ENCODE measurements around the gene GAR1. TPM values are rescaled to one million over a fixed set of nuclear protein-coding genes. Genes with fewer than 3 reads are reported as not detected.
A peak's percentile ranks its signal among the peaks of the same experiment; 100 is the strongest.

The GAR1 gene
- total RNA-seq, 6 experiments from 2014 or later = 2.9 to 7.1 (median 4.4) TPM

DNA sequence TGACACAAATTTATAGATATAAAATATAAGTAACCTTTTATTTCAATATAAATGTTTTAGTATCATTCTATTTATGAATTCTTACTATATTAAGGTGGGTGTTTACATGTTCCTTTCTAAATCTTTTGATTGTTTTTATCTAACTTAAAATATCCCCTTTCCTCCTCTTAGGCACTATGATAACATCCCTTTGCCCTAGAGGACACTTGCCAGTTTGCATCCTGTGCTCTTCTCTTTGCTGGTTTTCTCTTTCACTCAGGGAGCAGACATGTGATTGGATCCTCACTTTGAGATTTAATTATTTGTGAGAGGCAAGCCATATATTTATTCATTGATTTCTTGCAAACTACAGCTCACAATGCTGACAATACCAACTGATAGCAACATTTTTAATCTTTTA lies 48.6 kb downstream of the GAR1 start:
- intact Hi-C loops (cut with DNase I) = no loop called here
- TF ChIP-seq POLR2A (IDR thresholded peaks at IDR 0.05) = no peak
- TF ChIP-seq, protein P1, sequence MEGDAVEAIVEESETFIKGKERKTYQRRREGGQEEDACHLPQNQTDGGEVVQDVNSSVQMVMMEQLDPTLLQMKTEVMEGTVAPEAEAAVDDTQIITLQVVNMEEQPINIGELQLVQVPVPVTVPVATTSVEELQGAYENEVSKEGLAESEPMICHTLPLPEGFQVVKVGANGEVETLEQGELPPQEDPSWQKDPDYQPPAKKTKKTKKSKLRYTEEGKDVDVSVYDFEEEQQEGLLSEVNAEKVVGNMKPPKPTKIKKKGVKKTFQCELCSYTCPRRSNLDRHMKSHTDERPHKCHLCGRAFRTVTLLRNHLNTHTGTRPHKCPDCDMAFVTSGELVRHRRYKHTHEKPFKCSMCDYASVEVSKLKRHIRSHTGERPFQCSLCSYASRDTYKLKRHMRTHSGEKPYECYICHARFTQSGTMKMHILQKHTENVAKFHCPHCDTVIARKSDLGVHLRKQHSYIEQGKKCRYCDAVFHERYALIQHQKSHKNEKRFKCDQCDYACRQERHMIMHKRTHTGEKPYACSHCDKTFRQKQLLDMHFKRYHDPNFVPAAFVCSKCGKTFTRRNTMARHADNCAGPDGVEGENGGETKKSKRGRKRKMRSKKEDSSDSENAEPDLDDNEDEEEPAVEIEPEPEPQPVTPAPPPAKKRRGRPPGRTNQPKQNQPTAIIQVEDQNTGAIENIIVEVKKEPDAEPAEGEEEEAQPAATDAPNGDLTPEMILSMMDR (IDR thresholded peaks at IDR 0.05) = no peak
- Histone ChIP-seq H3K4me3 (no peak overlapping the region), H3K27ac (no peak overlapping the region), H3K27me3 (no peaks in the 10 kb centered on the region), H3K9me3 (no peaks in the 10 kb centered on the region), H3K36me3 (no peaks in the 10 kb centered on the region), H3K4me1 (peaks cover 0 to 18% (median 4%) of the 10 kb centered on the region in 4 donors)
- ATAC-seq (peak in 1 of 4 donors; percentile 43), DNase-seq (no peak)

GRCh38 chr4:109870061-109870460 lies 54.5 kb downstream of the GAR1 start:
- no peak overlapping the region for H3K27ac ChIP-seq
- no peak overlapping the region for H3K4me3 ChIP-seq
- H3K4me1 ChIP-seq = peaks cover 0 to 7% (median 0%) of the 10 kb centered on the region in 4 donors
- intact Hi-C loops (cut with DNase I) = no loop called here
- H3K27me3 ChIP-seq = no peaks in the 10 kb centered on the region
- no peak for DNase-seq
- no peaks in the 10 kb centered on the region for H3K36me3 ChIP-seq
- no peak for ATAC-seq
- no peaks in the 10 kb centered on the region for H3K9me3 ChIP-seq
- TF ChIP-seq POLR2A (IDR thresholded peaks at IDR 0.05) = no peak
- TF ChIP-seq, protein P1 (IDR thresholded peaks at IDR 0.05) = no peak
- 89% methylated on average over 4 of the region's 5 CpGs for WGBS (ENCODE audit: insufficient coverage, low coverage, low lambda C conversion rate, missing lambda C conversion rate)

DNA sequence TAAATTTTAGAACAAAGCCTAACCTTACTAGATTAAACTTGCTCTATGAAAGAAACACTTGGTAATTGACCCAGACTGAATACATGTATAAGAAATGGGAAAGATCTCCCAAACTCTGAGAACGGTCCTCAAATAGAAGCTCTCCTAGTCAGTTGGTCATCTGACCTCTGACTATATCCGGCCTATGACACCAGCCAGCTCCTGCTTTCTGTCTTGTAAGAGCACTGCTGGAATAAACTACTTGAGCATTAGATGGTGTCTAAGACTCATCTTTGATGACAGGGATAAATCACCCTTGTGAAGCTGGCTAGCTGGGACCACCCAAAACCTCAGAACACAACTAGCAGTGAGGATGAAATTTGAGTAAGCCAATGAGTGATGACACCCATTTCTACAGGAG lies 56.5 kb downstream of the GAR1 start:
- no peaks in the 10 kb centered on the region for H3K27me3 ChIP-seq
- intact Hi-C loops (cut with DNase I) = no loop called here
- 100% methylated on average over 1 of the region's 2 CpGs for WGBS (ENCODE audit: insufficient coverage, low coverage, low lambda C conversion rate, missing lambda C conversion rate)

DNA sequence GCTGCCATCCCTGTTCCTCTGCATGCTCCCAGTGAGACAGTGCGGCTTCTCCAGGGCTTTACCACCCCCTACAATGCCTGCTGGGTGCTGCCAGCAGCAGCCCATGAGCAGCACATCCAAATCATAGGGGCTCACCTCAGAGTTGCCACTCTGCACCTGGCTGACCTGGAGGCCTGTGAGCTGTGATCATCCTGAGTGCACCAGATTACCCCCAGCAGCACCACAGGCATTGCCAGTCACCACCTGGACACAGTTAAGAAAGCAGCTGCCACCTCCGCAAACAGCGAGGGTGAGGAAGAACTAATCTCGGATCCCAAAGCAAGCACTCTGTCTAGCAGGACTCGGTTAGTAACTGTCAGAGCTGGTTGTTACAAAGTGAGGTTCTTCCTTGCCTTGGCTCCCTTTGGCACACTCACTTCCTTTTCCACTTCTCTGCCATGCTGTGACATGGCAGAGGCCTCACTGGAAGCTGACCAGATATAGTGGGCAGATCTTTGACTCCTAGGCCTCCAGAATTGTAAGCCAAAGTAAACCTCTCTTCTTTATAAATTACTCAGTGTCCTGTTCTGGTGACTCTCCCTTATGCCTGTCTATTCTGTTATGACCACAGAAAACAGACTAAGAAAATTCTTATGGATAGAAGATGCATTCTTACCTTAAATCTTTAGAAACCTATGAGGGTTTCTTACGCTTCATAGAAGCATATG lies 57.5 kb downstream of the GAR1 start:
- Histone ChIP-seq H3K36me3 (no peaks in the 10 kb centered on the region), H3K27ac (no peak overlapping the region), H3K27me3 (no peaks in the 10 kb centered on the region), H3K9me3 (no peaks in the 10 kb centered on the region), H3K4me3 (no peak overlapping the region), H3K4me1 (peaks cover 0 to 7% (median 0%) of the 10 kb centered on the region in 4 donors)
- DNase-seq (no peak), ATAC-seq (peak in 2 of 4 donors; percentile 39 to 50)
- no peak for TF ChIP-seq POLR2A (IDR thresholded peaks at IDR 0.05)
- TF ChIP-seq, protein P1 (IDR thresholded peaks at IDR 0.05) = no peak
- intact Hi-C loops (cut with DNase I) = no loop called here
- WGBS (ENCODE audit: insufficient coverage, low coverage, low lambda C conversion rate, missing lambda C conversion rate) = 94% methylated on average over 1 of the region's 6 CpGs

More for the DNA sequence above, 56.5 kb downstream of the GAR1 start:
- Histone ChIP-seq H3K27ac (no peak overlapping the region), H3K36me3 (no peaks in the 10 kb centered on the region), H3K9me3 (no peaks in the 10 kb centered on the region), H3K4me1 (peaks cover 0 to 7% (median 0%) of the 10 kb centered on the region in 4 donors), H3K4me3 (no peak overlapping the region)
- no peak for DNase-seq
- TF ChIP-seq POLR2A (IDR thresholded peaks at IDR 0.05) = no peak
- TF ChIP-seq, protein P1 (IDR thresholded peaks at IDR 0.05) = no peak
- no peak for ATAC-seq
